Testis (tissue), 2 donors: ENCODE results near the gene LAMA3.

Experiments used
- POLR2A ChIP-seq: fragments of 450-650 bp; IDR thresholded peaks from one replicate; pipeline ENCODE4 v1.6.1; 2017; ENCODE audit warnings: antibody characterized with exemption, mild to moderate bottlenecking, moderate library complexity
- TF ChIP-seq, protein P1 (sequence below), 3 experiments: fragments of 450-650 bp in 2 of 3; fragments of 200-600 bp in 1 of 3; sonication (generic) in 1 of 3; IDR thresholded peaks; one replicate each; pipeline ENCODE4 v1.5.1; 2016 to 2019; ENCODE audit warnings: antibody characterized with exemption in 3 of 3, mild to moderate bottlenecking in 2 of 3, moderate library complexity in 1 of 3

DNA sequence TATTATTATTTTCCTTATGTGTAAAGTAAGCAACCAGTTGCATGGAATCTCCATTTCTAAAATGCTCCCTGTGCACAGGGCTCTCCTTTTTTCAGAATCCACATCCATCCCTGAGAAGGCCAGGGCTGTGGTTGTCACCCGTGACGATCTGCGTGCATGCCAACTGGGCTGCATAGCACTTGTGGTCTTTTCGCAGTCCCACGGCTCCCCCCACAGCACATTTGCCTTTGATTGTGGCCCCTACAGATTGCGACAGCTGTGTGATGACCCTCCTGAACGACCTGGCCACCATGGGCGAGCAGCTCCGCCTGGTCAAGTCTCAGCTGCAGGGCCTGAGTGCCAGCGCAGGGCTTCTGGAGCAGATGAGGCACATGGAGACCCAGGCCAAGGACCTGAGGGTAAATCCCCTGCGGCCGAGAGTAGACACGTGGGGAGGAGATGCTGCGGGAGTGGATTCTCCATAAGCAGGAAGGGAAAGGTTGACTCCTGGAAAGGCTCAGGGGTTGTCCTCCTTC is 205.5 kb downstream of the LAMA3 start:
- TF ChIP-seq, protein P1, sequence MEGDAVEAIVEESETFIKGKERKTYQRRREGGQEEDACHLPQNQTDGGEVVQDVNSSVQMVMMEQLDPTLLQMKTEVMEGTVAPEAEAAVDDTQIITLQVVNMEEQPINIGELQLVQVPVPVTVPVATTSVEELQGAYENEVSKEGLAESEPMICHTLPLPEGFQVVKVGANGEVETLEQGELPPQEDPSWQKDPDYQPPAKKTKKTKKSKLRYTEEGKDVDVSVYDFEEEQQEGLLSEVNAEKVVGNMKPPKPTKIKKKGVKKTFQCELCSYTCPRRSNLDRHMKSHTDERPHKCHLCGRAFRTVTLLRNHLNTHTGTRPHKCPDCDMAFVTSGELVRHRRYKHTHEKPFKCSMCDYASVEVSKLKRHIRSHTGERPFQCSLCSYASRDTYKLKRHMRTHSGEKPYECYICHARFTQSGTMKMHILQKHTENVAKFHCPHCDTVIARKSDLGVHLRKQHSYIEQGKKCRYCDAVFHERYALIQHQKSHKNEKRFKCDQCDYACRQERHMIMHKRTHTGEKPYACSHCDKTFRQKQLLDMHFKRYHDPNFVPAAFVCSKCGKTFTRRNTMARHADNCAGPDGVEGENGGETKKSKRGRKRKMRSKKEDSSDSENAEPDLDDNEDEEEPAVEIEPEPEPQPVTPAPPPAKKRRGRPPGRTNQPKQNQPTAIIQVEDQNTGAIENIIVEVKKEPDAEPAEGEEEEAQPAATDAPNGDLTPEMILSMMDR (IDR thresholded peaks at IDR 0.05) = no peak
- TF ChIP-seq POLR2A = no peak
